Daoy (cell line): ENCODE data around the gene RFTN1. TPM values are rescaled to one million over a fixed set of nuclear protein-coding genes. Genes with fewer than 3 reads are reported as not detected.

Experiments
- DNase-seq: peaks from one replicate; pipeline ENCODE4 v3.0.0-alpha.2; 2015; ENCODE audit warnings: low read depth
- total RNA-seq: library from RNA; depleted of rRNA; stranded (reverse); fragments of >200 nt; shearing (Covaris generic); gene quantifications from 2 replicates; pipeline ENCODE4 v1.2.3, GENCODE V29; 2014

Gene RFTN1
- total RNA-seq, 1 experiment from 2014 or later: 27.9 TPM

DNA sequence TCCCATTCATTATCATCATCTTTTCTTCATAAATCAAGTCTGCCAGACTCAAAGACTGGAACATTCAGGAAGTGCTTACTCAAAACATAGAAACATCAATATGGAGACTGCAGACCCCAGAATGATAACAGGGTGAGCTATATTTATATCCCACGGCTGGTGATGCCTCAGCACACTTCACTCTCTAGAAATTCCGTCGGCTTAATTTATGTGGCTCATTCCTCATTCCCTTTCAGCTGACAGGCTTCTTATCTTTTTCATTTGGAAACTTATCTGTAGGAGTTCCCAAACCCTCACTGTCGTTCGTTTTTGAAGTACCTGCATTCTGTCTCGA lies 45.5 kb downstream of the RFTN1 start:
- DNase-seq: no peak

- DNase-seq: no peak
Observed at GRCh38 chr3:16467393-16467792, 46.1 kb downstream of the RFTN1 start.

GRCh38 chr3:16466822-16467221 lies 46.7 kb downstream of the RFTN1 start:
- DNase-seq: no peak

DNA sequence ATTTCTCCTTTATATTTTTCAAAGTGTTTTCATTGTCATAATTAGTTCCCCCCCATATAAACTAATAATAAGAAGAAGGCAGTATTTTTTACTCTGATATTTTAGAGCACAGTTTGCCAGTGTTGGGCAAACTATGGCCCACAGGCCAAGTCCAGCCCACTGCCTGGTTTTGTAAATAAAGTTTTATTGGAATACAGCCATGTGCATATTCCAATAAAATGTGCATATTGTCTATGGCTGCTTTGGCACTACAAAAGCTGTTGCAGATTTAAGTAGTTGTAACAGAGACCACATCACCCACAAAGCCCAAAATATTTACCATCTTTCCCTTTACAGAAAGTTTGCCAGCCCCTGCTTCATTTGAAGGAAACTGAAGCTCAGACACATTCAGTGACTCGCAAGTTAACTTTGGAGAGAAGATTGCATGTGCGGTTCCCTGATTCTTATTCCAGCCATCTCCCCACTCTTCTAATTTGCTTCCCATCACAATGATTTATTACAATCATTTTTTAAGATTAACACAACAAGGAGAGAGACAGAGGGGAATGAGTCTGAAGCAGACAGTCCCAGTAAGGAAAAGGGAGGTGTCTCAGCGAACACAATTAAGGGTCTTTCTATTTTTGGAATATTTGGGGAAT lies 48.9 kb downstream of the RFTN1 start:
- no peak for DNase-seq

- no peak for DNase-seq
Observed at GRCh38 chr3:16463914-16464313, 49.6 kb downstream of the RFTN1 start.

GRCh38 chr3:16463119-16463518 lies 50.4 kb downstream of the RFTN1 start:
- no peak for DNase-seq

GRCh38 chr3:16462679-16463078 lies 50.8 kb downstream of the RFTN1 start:
- DNase-seq: no peak

DNA sequence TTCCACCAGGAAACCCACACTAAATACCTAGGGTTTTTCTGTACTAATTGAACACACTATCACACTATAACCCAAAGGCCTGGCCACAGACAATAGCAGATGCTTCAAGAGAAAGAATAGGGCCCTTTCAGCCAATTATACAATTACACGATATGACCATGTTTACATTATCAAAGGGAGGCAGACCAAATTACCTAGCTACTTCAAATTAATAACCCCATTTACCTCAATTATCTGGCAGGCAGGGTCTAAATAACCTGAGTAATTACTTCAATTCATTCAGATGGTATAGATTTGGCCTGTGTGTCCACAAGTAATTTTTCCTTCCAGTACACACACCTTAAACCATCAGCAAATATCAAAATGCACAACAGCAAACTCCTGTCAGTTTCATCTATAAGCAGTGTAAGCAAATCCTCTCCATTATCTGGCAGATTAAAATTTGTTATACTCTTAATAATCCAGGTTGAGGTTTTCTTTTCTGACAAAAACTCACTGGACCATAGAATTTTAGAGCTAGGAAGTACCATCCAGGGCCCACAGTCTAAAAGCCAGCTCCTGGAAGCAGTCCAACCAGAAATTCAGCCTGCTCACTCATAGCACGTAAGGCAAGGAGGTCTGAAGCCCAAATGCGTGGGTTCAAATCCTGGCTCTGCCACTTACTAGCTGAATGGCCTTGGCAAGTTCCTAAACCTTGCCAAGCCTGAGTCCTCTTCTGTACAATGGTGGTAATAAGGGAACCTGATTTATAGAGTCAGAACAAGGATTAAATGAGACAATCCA lies 51.8 kb downstream of the RFTN1 start:
- no peak for DNase-seq

DNA sequence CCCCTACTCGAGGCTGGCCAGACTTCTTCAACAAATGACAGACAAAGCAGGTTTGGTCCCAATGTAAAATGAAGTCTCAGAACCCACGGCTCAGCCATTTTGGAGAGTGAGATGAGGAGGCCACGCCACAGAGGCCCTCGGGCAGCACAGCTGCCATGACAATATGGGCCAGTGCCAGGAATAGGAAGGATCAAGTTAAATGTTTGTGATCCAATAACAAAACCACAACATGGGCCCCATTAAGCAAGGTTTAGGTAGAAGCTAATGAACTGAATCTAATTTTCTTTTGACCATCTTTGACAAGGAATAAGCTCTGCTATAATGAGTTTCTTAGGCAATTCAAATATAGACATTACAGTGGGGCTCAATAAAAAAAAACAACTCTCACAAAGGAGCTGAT lies 52.6 kb downstream of the RFTN1 start:
- DNase-seq: no peak

DNA sequence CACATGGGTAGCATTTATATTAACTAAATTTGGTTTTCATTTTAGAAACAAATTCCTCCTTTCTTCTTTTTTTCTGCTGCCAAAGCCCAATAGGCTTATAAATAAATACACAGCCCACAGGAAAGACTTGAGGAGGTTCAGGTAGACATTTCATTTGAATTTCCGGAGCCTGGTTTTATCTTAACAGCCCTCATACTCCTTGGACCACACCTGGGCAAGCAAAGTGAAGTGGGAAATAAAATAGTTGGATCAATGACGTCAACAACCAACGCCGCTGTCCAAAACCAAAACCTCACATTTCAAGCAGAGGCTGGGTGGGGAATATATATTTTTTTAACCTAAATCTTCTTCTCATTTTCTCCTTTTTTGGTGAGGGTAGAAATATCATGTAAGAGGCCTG lies 53.2 kb downstream of the RFTN1 start:
- no peak for DNase-seq

DNA sequence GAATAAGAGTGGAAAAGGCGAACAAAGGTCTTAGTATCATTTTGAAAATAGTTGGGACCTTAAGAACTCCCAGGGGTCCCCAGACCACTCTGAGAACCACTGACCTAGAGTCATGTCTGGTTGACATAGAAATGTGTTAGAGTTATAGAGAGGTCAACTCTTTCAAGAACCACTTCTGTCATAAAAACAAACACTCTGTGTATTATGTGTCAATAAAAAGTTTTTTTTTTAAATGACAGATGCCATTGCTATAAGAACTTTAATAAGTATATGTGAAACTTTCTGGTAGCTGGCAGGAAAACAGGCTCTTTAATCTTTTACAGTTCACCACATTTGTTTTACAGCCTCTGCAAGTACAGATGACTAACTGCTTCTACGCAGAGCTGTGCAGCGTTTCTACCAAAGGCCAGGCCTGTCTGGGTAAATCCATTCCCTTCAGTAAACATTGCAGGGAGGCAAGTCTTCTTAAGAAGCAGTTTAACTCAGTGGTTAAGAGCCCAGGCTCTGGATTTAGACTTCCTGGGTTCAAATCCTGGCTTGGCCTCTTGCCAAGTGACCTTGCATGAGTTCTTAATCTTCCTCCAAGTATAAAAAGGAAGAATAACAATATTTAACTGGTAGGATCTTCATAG lies 56.6 kb downstream of the RFTN1 start:
- peak; percentile 33 for DNase-seq

DNA sequence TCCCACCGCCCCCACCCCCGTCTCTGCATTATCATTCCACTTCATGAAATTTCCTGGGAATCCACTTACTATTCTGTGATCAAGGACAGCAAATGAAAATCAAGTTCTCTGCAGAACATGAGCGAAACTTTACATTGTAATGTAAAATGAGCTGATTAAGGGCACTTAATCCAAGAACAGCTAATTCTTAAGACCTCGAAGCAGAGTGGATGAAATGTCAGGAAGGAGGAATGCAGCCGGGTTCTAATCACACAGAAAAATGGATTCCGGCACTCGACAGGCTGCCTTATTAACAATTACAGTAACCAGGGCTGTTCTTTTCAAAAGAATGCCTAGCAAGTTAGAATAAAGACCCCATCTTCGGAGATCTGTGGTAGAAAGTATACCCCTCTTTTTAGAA lies 57.5 kb downstream of the RFTN1 start:
- no peak for DNase-seq

GRCh38 chr3:16455001-16455400 lies 58.5 kb downstream of the RFTN1 start:
- DNase-seq: no peak

DNA sequence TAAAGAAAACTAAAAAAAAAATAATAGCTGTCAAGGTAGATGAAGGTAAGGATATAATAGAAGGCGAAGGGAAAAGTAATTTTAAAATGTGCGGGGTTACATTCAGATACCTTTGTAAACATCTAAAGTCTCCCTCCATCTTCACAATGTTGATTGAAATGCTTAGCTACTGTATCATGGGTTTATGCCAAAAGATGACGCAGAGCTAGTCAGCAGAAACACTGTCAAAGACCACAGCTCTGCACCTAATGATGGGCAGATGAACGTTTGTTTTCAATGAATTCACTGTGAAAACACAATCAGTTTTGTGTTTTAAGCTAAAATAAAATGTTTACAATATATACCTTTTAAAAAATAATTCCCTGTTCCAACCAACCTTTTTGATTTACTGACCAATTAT lies 61.2 kb downstream of the RFTN1 start:
- peak; percentile 74 for DNase-seq

DNA sequence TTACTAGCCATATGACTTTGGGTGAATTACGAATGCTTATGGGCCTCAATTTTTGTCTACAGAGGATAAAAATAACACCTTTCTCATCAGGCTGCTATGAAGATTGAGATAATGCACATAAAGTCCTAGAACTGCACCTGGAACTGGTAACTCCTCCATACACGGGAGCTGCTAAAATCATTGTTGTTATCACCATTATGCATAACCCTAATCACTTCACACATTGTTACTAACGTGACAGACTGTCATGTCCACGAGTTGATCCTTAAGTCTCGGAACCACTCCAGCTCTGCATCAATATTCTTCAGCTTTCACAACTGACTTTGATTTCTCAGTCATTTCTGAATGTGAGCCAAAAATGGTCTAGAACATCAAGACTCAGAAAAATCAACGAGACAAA lies 64.1 kb downstream of the RFTN1 start:
- no peak for DNase-seq

GRCh38 chr3:16448639-16449070 lies 64.8 kb downstream of the RFTN1 start:
- DNase-seq: peak; percentile 87

DNA sequence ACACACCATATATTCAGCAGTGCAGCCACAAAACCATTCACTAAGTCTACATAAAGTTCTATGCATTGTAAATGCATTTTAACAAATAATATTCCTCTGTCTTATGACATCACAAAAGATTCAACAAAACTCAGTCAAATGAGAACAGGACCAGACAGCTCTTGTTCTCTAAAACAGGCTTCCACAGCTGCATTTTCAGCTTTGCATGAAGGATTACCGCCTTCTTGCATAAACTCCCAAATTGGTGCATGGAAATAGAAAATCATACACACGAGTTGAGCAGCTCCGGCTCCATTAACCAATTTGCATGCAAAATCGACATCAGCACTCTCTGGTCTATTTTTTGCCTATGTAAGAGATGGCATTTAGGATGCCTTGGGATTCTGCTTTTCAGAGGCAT lies 66.4 kb downstream of the RFTN1 start:
- DNase-seq: no peak

DNA sequence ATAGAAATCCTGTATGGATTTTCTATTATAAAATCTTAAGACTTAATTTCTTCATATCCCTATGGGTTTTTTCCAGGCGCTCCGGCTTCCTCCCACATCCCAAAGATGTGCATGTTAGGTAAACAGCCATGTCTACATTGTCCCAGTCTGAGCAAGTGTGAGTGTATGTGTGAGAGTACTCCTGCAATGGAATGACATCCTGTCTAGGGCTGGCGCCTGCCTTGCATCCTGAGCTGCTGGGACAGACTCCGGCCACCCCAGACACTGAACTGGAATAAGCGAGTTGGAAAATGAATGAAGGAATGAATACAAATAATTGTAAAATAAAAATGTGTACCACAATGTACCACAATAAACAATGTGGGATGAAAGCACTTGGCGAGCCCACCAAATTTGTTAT lies 69.2 kb downstream of the RFTN1 start:
- DNase-seq: no peak

GRCh38 chr3:16442730-16443129 lies 70.8 kb downstream of the RFTN1 start:
- DNase-seq: no peak

DNA sequence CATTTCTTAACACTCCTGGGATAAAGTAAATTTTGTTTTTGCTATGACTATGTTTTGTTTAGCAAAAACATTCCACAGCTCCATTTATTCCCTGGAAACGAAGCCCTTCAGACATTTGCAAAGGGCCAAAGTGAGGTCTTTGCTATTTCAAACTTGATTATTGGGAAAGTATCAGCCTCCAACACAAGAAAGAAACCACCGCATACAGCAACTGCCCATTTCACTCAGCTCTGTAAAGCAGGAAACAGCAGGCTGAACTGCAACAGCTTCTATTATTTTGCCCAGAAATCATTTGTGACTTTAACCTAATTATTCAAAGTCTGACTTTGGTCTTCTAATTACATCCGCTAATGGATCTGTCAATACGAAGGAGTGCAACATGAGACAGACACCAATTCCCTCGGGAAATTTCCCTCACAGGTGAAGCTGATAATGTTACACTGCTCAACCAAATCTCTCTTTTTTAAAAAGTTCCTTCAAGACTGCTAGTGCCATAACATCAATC lies 72.1 kb downstream of the RFTN1 start:
- DNase-seq: no peak

- no peak for DNase-seq
Observed at GRCh38 chr3:16439848-16440708, 73.4 kb downstream of the RFTN1 start.
